ENCODE measurements around the gene RNASEH2B.

DNA sequence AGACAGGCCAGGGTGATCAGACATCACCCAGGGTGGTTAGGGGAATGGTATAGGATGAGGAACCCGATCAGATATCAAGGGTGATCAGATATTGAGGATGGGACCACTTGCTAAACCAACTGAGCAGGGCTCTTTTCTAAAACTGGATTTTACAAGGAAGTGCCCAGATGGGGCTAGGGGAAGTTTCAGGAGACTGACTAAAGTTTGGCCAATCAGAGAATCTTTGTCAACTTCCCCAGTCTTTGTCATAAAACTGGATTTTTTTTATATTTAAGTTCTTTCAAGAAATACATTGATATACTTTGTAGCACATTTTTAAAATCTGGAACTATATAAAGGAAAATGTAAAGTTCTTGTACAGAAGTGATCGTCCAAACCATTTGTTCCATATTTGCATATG is 35.6 kb upstream of the RNASEH2B start:
- TF ChIP-seq, protein P1, sequence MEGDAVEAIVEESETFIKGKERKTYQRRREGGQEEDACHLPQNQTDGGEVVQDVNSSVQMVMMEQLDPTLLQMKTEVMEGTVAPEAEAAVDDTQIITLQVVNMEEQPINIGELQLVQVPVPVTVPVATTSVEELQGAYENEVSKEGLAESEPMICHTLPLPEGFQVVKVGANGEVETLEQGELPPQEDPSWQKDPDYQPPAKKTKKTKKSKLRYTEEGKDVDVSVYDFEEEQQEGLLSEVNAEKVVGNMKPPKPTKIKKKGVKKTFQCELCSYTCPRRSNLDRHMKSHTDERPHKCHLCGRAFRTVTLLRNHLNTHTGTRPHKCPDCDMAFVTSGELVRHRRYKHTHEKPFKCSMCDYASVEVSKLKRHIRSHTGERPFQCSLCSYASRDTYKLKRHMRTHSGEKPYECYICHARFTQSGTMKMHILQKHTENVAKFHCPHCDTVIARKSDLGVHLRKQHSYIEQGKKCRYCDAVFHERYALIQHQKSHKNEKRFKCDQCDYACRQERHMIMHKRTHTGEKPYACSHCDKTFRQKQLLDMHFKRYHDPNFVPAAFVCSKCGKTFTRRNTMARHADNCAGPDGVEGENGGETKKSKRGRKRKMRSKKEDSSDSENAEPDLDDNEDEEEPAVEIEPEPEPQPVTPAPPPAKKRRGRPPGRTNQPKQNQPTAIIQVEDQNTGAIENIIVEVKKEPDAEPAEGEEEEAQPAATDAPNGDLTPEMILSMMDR (IDR thresholded peaks at IDR 0.05; ENCODE audit: low read depth, low read length, missing input control) = no peak
- TF ChIP-seq HNF4A (conservative IDR thresholded peaks at IDR 0.05) (no peak), FOXA1 (IDR thresholded peaks at IDR 0.05) (no peak), NR2F2 (IDR thresholded peaks at IDR 0.05) (no peak), YY1 (IDR thresholded peaks at IDR 0.05) (no peak), TAF1 (conservative IDR thresholded peaks at IDR 0.05) (no peak), SP1 (IDR thresholded peaks at IDR 0.05) (no peak), EGR1 (IDR thresholded peaks at IDR 0.05; ENCODE audit: low read depth in 2 of 2) (no peak), JUND (IDR thresholded peaks at IDR 0.05) (no peak)
- TF ChIP-seq, protein P2, sequence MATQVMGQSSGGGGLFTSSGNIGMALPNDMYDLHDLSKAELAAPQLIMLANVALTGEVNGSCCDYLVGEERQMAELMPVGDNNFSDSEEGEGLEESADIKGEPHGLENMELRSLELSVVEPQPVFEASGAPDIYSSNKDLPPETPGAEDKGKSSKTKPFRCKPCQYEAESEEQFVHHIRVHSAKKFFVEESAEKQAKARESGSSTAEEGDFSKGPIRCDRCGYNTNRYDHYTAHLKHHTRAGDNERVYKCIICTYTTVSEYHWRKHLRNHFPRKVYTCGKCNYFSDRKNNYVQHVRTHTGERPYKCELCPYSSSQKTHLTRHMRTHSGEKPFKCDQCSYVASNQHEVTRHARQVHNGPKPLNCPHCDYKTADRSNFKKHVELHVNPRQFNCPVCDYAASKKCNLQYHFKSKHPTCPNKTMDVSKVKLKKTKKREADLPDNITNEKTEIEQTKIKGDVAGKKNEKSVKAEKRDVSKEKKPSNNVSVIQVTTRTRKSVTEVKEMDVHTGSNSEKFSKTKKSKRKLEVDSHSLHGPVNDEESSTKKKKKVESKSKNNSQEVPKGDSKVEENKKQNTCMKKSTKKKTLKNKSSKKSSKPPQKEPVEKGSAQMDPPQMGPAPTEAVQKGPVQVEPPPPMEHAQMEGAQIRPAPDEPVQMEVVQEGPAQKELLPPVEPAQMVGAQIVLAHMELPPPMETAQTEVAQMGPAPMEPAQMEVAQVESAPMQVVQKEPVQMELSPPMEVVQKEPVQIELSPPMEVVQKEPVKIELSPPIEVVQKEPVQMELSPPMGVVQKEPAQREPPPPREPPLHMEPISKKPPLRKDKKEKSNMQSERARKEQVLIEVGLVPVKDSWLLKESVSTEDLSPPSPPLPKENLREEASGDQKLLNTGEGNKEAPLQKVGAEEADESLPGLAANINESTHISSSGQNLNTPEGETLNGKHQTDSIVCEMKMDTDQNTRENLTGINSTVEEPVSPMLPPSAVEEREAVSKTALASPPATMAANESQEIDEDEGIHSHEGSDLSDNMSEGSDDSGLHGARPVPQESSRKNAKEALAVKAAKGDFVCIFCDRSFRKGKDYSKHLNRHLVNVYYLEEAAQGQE (IDR thresholded peaks at IDR 0.05) = no peak
- TF ChIP-seq, protein P3, sequence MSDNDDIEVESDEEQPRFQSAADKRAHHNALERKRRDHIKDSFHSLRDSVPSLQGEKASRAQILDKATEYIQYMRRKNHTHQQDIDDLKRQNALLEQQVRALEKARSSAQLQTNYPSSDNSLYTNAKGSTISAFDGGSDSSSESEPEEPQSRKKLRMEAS (IDR thresholded peaks at IDR 0.05) = no peak
- TF ChIP-seq, protein P4, sequence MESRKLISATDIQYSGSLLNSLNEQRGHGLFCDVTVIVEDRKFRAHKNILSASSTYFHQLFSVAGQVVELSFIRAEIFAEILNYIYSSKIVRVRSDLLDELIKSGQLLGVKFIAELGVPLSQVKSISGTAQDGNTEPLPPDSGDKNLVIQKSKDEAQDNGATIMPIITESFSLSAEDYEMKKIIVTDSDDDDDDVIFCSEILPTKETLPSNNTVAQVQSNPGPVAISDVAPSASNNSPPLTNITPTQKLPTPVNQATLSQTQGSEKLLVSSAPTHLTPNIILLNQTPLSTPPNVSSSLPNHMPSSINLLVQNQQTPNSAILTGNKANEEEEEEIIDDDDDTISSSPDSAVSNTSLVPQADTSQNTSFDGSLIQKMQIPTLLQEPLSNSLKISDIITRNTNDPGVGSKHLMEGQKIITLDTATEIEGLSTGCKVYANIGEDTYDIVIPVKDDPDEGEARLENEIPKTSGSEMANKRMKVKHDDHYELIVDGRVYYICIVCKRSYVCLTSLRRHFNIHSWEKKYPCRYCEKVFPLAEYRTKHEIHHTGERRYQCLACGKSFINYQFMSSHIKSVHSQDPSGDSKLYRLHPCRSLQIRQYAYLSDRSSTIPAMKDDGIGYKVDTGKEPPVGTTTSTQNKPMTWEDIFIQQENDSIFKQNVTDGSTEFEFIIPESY (IDR thresholded peaks at IDR 0.05) = no peak
